ENCODE measurements around the gene TLE4.
"Not testable (repeated sequence)": the region's sequence is repeated elsewhere in the genome, so short reads cannot be mapped to it uniquely, and the experiment has no call there.

DNA sequence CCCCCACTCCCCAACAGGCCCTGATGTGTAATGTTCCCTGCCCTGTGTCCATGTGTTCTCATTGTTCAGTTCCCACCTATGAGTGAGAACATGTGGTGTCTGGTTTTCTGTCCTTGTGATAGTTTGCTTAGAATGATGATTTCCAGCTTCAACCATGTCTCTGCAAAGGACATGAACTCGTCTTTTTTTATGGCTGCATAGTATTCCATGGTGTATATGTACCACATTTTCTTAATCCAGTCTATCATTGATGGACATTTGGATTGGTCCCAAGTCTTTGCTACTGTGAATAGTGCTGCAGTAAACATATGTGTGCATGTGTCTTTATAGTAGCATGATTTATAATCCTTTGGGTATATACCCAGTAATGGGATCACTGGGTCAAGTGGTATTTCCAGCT lies 34.8 kb downstream of the TLE4 start:
- TF ChIP-seq, protein P1, sequence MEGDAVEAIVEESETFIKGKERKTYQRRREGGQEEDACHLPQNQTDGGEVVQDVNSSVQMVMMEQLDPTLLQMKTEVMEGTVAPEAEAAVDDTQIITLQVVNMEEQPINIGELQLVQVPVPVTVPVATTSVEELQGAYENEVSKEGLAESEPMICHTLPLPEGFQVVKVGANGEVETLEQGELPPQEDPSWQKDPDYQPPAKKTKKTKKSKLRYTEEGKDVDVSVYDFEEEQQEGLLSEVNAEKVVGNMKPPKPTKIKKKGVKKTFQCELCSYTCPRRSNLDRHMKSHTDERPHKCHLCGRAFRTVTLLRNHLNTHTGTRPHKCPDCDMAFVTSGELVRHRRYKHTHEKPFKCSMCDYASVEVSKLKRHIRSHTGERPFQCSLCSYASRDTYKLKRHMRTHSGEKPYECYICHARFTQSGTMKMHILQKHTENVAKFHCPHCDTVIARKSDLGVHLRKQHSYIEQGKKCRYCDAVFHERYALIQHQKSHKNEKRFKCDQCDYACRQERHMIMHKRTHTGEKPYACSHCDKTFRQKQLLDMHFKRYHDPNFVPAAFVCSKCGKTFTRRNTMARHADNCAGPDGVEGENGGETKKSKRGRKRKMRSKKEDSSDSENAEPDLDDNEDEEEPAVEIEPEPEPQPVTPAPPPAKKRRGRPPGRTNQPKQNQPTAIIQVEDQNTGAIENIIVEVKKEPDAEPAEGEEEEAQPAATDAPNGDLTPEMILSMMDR (IDR thresholded peaks at IDR 0.05; ENCODE audit: low read depth, low read length, poor library complexity, severe bottlenecking): not testable (repeated sequence)
- TF ChIP-seq EZH2phosphoT487 (IDR thresholded peaks at IDR 0.05; ENCODE audit: borderline replicate concordance, low read length): not testable (repeated sequence)

All from DOHH2 (cell line).